H1 (cell line): Measurements from ENCODE around the gene SPRR1A. TPM values are rescaled to one million over a fixed set of nuclear protein-coding genes. Genes with fewer than 3 reads are reported as not detected.

Source experiments
- CTCF ChIA-PET: fragments of 300-600 bp; sonication (Branson Sonifier 250); formaldehyde crosslinking; loops from one replicate; lab custom pipeline; 2021; ENCODE audit not compliant: partially characterized antibody; lab: Charles Lee
- POLR2A ChIA-PET: fragments of 300-600 bp; sonication (Branson Sonifier 250); formaldehyde crosslinking; loops from one replicate; lab custom pipeline; 2021; ENCODE audit warnings: inconsistent platforms; ENCODE audit not compliant: partially characterized antibody; lab: Charles Lee
- DNase-seq, 2 experiments: peaks; one replicate each; pipeline versions ENCODE4 v3.0.0 to v3.0.0-alpha.2; 2010 to 2022; ENCODE audit warnings: low spot score in 2 of 2, low read depth in 1 of 2, mixed read lengths in 1 of 2
- FAIRE-seq: peaks from 2 replicates; lab custom pipeline; 2011; peaks lifted over from hg19 to GRCh38; lab: Jason Lieb, UNC
- H2AFZ ChIP-seq: 2 replicates; pipeline ENCODE4 v1.8.1; 2012; ENCODE audit warnings: low read length, inconsistent platforms
- H2AK5ac ChIP-seq: 2 replicates; pipeline ENCODE4 v1.6.1; 2013; ENCODE audit warnings: low read depth, low read length
- H2BK120ac ChIP-seq: replicated peaks from 2 replicates; pipeline ENCODE3; 2013; ENCODE audit warnings: low read depth, low read length, inconsistent platforms
- H2BK12ac ChIP-seq: 2 replicates; pipeline ENCODE4 v1.6.1; 2013; ENCODE audit warnings: low read depth, low read length
- H2BK15ac ChIP-seq: 2 replicates; pipeline ENCODE4 v1.6.1; 2013; ENCODE audit warnings: low read length
- H2BK20ac ChIP-seq: 2 replicates; pipeline ENCODE4 v1.6.1; 2013; ENCODE audit warnings: low read length
- H2BK5ac ChIP-seq: 2 replicates; pipeline ENCODE4 v1.6.1; 2013; ENCODE audit warnings: low read depth, low read length
- H3K14ac ChIP-seq: 2 replicates; pipeline ENCODE4 v1.6.1; 2013; ENCODE audit warnings: inconsistent platforms; ENCODE audit not compliant: insufficient read length
- H3K18ac ChIP-seq: 2 replicates; pipeline ENCODE4 v1.6.1; 2013; ENCODE audit warnings: low read length; ENCODE audit errors: extremely low read depth
- H3K23ac ChIP-seq: 2 replicates; pipeline ENCODE4 v1.6.1; 2013; ENCODE audit warnings: inconsistent platforms; ENCODE audit not compliant: insufficient read length
- H3K23me2 ChIP-seq: 2 replicates; pipeline ENCODE4 v1.6.1; 2013; ENCODE audit warnings: low read depth, low read length
- H3K27ac ChIP-seq: 2 replicates; pipeline ENCODE4 v1.6.1; 2011; ENCODE audit warnings: low read depth, low read length, inconsistent platforms
- H3K27me3 ChIP-seq, 4 experiments: replicated peaks in 1 of 4; 1 replicate in 1 of 4; 2 replicates in 3 of 4; pipeline versions ENCODE4 v1.6.1 to v1.8.1; 2011 to 2013; ENCODE audit warnings: low read length in 3 of 4, mild to moderate bottlenecking in 3 of 4, inconsistent platforms in 2 of 4, mixed read lengths in 2 of 4, moderate library complexity in 1 of 4; ENCODE audit not compliant: control insufficient read depth in 3 of 4, insufficient read depth in 3 of 4; ENCODE audit errors: extremely low read depth in 1 of 4
- H3K36me3 ChIP-seq, 4 experiments: 2 replicates each; pipeline versions ENCODE4 v1.6.1 to v1.8.1; 2011 to 2013; ENCODE audit warnings: mild to moderate bottlenecking in 4 of 4, low read length in 3 of 4, moderate library complexity in 2 of 4, control low read depth in 1 of 4, inconsistent platforms in 1 of 4; ENCODE audit not compliant: insufficient read depth in 4 of 4, control insufficient read depth in 2 of 4
- H3K4ac ChIP-seq: replicated peaks from 2 replicates; pipeline ENCODE3; 2013; ENCODE audit warnings: low read length, low read depth, mixed read lengths, inconsistent platforms; ENCODE audit not compliant: insufficient read length
- H3K4me1 ChIP-seq, 4 experiments: replicated peaks in 1 of 4; 1 replicate in 1 of 4; 2 replicates in 3 of 4; pipeline versions ENCODE4 v1.6.1 to v1.8.1; 2011 to 2013; ENCODE audit warnings: low read length in 3 of 4, inconsistent platforms in 2 of 4, mixed read lengths in 1 of 4; ENCODE audit not compliant: insufficient read depth in 4 of 4, control insufficient read depth in 3 of 4
- H3K4me2 ChIP-seq, 2 experiments: 2 replicates each; pipeline versions ENCODE4 v1.6.1 to v1.8.1; 2011 to 2013; ENCODE audit warnings: low read depth in 2 of 2, low read length in 2 of 2, control low read depth in 1 of 2, inconsistent platforms in 1 of 2, mild to moderate bottlenecking in 1 of 2; ENCODE audit not compliant: insufficient read depth in 1 of 2
- H3K4me3 ChIP-seq, 4 experiments: fragments of 200-600, 300-600 bp in 1 of 4; sonication (generic), shearing (Covaris generic), sonication (Bioruptor Twin) in 1 of 4; 2 replicates each; pipeline versions ENCODE4 v1.5.1 to v1.8.1; 2011 to 2016; ENCODE audit warnings: low read length in 4 of 4, low read depth in 3 of 4, control low read depth in 2 of 4, inconsistent platforms in 2 of 4, mild to moderate bottlenecking in 2 of 4, mixed read lengths in 1 of 4, moderate library complexity in 1 of 4; ENCODE audit not compliant: insufficient read depth in 2 of 4; ENCODE audit errors: extremely low read depth in 1 of 4
- H3K56ac ChIP-seq: replicated peaks from 2 replicates; pipeline ENCODE3; 2013; ENCODE audit warnings: low read depth, mild to moderate bottlenecking, mixed read lengths, low read length, inconsistent platforms; ENCODE audit not compliant: insufficient read length
- H3K79me1 ChIP-seq: 2 replicates; pipeline ENCODE4 v1.6.1; 2013; ENCODE audit warnings: low read depth, low read length, control low read depth
- H3K79me2 ChIP-seq, 2 experiments: 2 replicates each; pipeline versions ENCODE4 v1.6.1 to v1.8.1; 2012 to 2013; ENCODE audit warnings: low read length in 2 of 2, mild to moderate bottlenecking in 2 of 2, inconsistent platforms in 1 of 2; ENCODE audit not compliant: insufficient read depth in 2 of 2, control insufficient read depth in 1 of 2
- H3K9ac ChIP-seq, 4 experiments: replicated peaks in 1 of 4; 1 replicate in 1 of 4; 2 replicates in 3 of 4; pipeline versions ENCODE4 v1.6.1 to v1.8.1; 2011 to 2013; ENCODE audit warnings: low read depth in 3 of 4, low read length in 3 of 4, control low read depth in 2 of 4, mild to moderate bottlenecking in 2 of 4, moderate library complexity in 2 of 4, inconsistent platforms in 1 of 4; ENCODE audit errors: extremely low read depth in 1 of 4
- H3K9me3 ChIP-seq, 2 experiments: 2 replicates each; pipeline versions ENCODE4 v1.6.1 to v1.8.1; 2012 to 2013; ENCODE audit warnings: mild to moderate bottlenecking in 2 of 2, moderate library complexity in 2 of 2, control low read depth in 1 of 2, inconsistent platforms in 1 of 2, low read depth in 1 of 2, low read length in 1 of 2, mixed read lengths in 1 of 2; ENCODE audit not compliant: insufficient read depth in 2 of 2
- H4K20me1 ChIP-seq, 2 experiments: replicated peaks in 1 of 2; 2 replicates each; pipeline versions ENCODE3 to v1.8.1; 2011 to 2013; ENCODE audit warnings: inconsistent platforms in 2 of 2, low read length in 2 of 2, mild to moderate bottlenecking in 1 of 2; ENCODE audit not compliant: insufficient read depth in 2 of 2, control insufficient read depth in 1 of 2
- H4K5ac ChIP-seq: 2 replicates; pipeline ENCODE4 v1.6.1; 2013; ENCODE audit warnings: low read length, low read depth, mixed read lengths, inconsistent platforms; ENCODE audit not compliant: insufficient read length
- H4K8ac ChIP-seq: 2 replicates; pipeline ENCODE4 v1.8.0; 2013; ENCODE audit warnings: mild to moderate bottlenecking, moderate library complexity, low read length, inconsistent platforms; ENCODE audit not compliant: insufficient read depth; ENCODE audit errors: extremely low read depth
- H4K91ac ChIP-seq: replicated peaks from 2 replicates; pipeline ENCODE3; 2013; ENCODE audit warnings: low read length, mixed read lengths, inconsistent platforms; ENCODE audit not compliant: insufficient read length
- ASH2L ChIP-seq: fragments of 200-600, 300-600 bp; sonication (generic); IDR thresholded peaks from one replicate; pipeline ENCODE4 v1.7.1; 2017; ENCODE audit warnings: low read length
- BCL11A ChIP-seq, 2 experiments: IDR thresholded peaks; one replicate each; pipeline ENCODE4 v1.6.1; 2011; ENCODE audit warnings: low read depth in 2 of 2, low read length in 2 of 2, mild to moderate bottlenecking in 2 of 2
- CTCF ChIP-seq, 3 experiments: IDR thresholded peaks; 1 replicate in 2 of 3; 2 replicates in 1 of 3; pipeline versions ENCODE4 v1.5.1 to v1.6.1; 2011; ENCODE audit warnings: low read length in 3 of 3, mild to moderate bottlenecking in 3 of 3, inconsistent platforms in 2 of 3, low read depth in 1 of 3, moderate library complexity in 1 of 3; ENCODE audit not compliant: insufficient read depth in 1 of 3; ENCODE audit errors: control extremely low read depth in 1 of 3
- JUND ChIP-seq: IDR thresholded peaks from 2 replicates; pipeline ENCODE4 v1.6.1; 2011; ENCODE audit warnings: mild to moderate bottlenecking, improper control_type of control experiment, low read length
- KDM1A ChIP-seq: fragments of 200-600, 300-600 bp; sonication (generic); IDR thresholded peaks from 2 replicates; pipeline ENCODE4 v1.7.1; 2016; ENCODE audit warnings: mild to moderate bottlenecking, low read length, borderline replicate concordance
- NANOG ChIP-seq: IDR thresholded peaks from 2 replicates; pipeline ENCODE4 v1.6.1; 2011; ENCODE audit warnings: low read length, low read depth, mild to moderate bottlenecking, inconsistent platforms; ENCODE audit not compliant: insufficient read depth, poor library complexity, severe bottlenecking
- POLR2A ChIP-seq, 2 experiments: IDR thresholded peaks; 1 replicate in 1 of 2; 2 replicates in 1 of 2; pipeline ENCODE4 v1.6.1; 2011; ENCODE audit warnings: low read depth in 2 of 2, low read length in 2 of 2, mild to moderate bottlenecking in 2 of 2; ENCODE audit errors: control extremely low read depth in 1 of 2
- SIN3A ChIP-seq, 2 experiments: IDR thresholded peaks in 1 of 2; conservative IDR thresholded peaks in 1 of 2; 2 replicates each; pipeline ENCODE4 v1.6.1; 2011 to 2012; ENCODE audit warnings: low read length in 2 of 2, improper control_type of control experiment in 1 of 2, low read depth in 1 of 2, mild to moderate bottlenecking in 1 of 2
- TAF7 ChIP-seq: optimal IDR thresholded peaks from 2 replicates; pipeline ENCODE3; 2011; ENCODE audit warnings: low read depth, mild to moderate bottlenecking, inconsistent platforms, low read length, moderate library complexity, borderline replicate concordance
- YY1 ChIP-seq: IDR thresholded peaks from 2 replicates; pipeline ENCODE4 v1.6.1; 2011; ENCODE audit warnings: low read depth, mild to moderate bottlenecking, low read length
- WGBS, 2 experiments: shearing (Covaris generic) in 1 of 2; methylation state at CpG; one replicate each; pipeline versions ENCODE4 v1.1.6 to v1.1.7; 2013 to 2015; ENCODE audit warnings: low lambda C conversion rate in 2 of 2, mixed read lengths in 2 of 2, inconsistent platforms in 1 of 2, low coverage in 1 of 2, missing lambda C conversion rate in 1 of 2; ENCODE audit not compliant: insufficient replicate concordance in 2 of 2, insufficient coverage in 1 of 2, insufficient read length in 1 of 2; ENCODE audit errors: extremely low coverage in 1 of 2, missing lambda C conversion rate in 1 of 2; 5-methylcytosine and 5-hydroxymethylcytosine counted together
- polyA plus RNA-seq, 7 experiments: library from polyadenylated mRNA; depleted of rRNA in 3 of 7; stranded (reverse) in 5 of 7; unstranded in 2 of 7; fragments of >200 nt in 5 of 7; fragments of 200-250 nt in 2 of 7; gene quantifications; 1 replicate in 5 of 7; 2 replicates in 1 of 7; 4 replicates in 1 of 7; pipeline versions ENCODE4 v1.2.1 to v1.2.3, GENCODE V29; 2011 to 2013; ENCODE audit warnings: missing spikeins in 2 of 7, mixed read lengths in 2 of 7
- total RNA-seq: library from RNA; stranded (reverse); fragmentation: NEBNext Ultra II Directional; extraction: Animal tissue kit (Norgen Biotek cat#: 25700); gene quantifications from 2 replicates; pipeline ENCODE4 v1.2.1, GENCODE V29; 2021
- TF ChIP-seq, protein P1 (sequence below): IDR thresholded peaks from 2 replicates; pipeline ENCODE4 v1.6.1; 2011; ENCODE audit warnings: low read length, improper control_type of control experiment

Gene SPRR1A
- total and polyA plus RNA-seq, 2 of the 8 experiments (the other 6 are each of a cell fraction or from before 2014, with no cell fraction given): not detected

DNA sequence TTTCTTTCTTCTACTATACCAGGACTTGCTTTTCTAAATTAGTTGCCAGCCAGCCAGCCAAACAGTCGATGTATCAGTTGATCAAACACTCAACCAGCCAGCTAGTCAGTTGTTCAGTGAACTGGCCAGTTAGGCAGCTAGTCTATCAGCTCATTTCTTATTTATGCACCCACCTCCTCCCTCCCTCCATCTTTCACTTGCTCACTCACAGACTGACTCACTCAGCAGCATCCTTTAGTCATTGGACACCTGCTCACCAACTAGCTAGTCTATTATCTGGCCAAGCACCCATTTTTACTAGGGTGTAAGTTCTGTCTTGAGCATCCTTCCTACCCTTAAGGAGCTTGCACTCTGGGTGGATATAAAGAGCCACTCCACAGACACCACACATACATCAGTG is 19.3 kb upstream of the SPRR1A start:
- H3K23ac ChIP-seq: no peak overlapping the region
- H2AFZ ChIP-seq: no peak overlapping the region
- H3K9me3 ChIP-seq: no peaks in the 10 kb centered on the region
- H3K79me1 ChIP-seq: no peaks in the 10 kb centered on the region
- no peaks in the 10 kb centered on the region for H3K79me2 ChIP-seq
- no peak overlapping the region for H2BK12ac ChIP-seq
- FAIRE-seq (no peak), DNase-seq (no peak)
- ChIA-PET POLR2A (no interaction called here), CTCF (interaction anchor here (1.1 to 7.9 kb wide), 4 partner anchors 9 to 257 kb away, joined by 3 to 114 read pairs (median 5); no protein-coding TSS in a partner anchor)
- H2BK120ac ChIP-seq: no peak overlapping the region
- H4K8ac ChIP-seq: no peak overlapping the region
- no peaks in the 10 kb centered on the region for H4K20me1 ChIP-seq
- no peak overlapping the region for H3K4me3 ChIP-seq
- H2AK5ac ChIP-seq: no peak overlapping the region
- H3K9ac ChIP-seq: no peak overlapping the region
- no peak overlapping the region for H3K4ac ChIP-seq
- H3K27ac ChIP-seq: no peak overlapping the region
- H3K18ac ChIP-seq: no peak overlapping the region
- H2BK20ac ChIP-seq: no peak overlapping the region
- no peak overlapping the region for H3K14ac ChIP-seq
- H2BK15ac ChIP-seq: no peak overlapping the region
- no peak overlapping the region for H3K56ac ChIP-seq
- H3K23me2 ChIP-seq: no peaks in the 10 kb centered on the region
- 76% methylated on average over 1 of the region's 1 CpG; no CpG with 5 or more reads in 1 of the 2 experiments for WGBS, 2 experiments
- no peak overlapping the region for H2BK5ac ChIP-seq
- no peaks in the 10 kb centered on the region for H3K36me3 ChIP-seq
- H4K5ac ChIP-seq: no peak overlapping the region
- no peak overlapping the region for H3K4me2 ChIP-seq
- no peaks in the 10 kb centered on the region for H3K4me1 ChIP-seq
- H4K91ac ChIP-seq: no peak overlapping the region
- H3K27me3 ChIP-seq: no peaks in the 10 kb centered on the region
- TF ChIP-seq TAF7 (no peak), SIN3A (conservative IDR thresholded peaks at IDR 0.05 in 1 of 2, IDR thresholded peaks at IDR 0.05 in 1 of 2; ENCODE audit: low read depth in 1 of 2, low read length in 2 of 2) (no peak), KDM1A (no peak), YY1 (no peak), BCL11A (IDR thresholded peaks at IDR 0.05; ENCODE audit: low read depth in 2 of 2, low read length in 2 of 2) (no peak), CTCF (IDR thresholded peaks at IDR 0.05; ENCODE audit: control extremely low read depth in 1 of 3, insufficient read depth in 1 of 3, low read depth in 1 of 3, low read length in 3 of 3) (no peak), NANOG (no peak), ASH2L (no peak), JUND (no peak), POLR2A (IDR thresholded peaks at IDR 0.05; ENCODE audit: control extremely low read depth in 1 of 2, low read depth in 2 of 2, low read length in 2 of 2) (no peak)
- TF ChIP-seq, protein P1, sequence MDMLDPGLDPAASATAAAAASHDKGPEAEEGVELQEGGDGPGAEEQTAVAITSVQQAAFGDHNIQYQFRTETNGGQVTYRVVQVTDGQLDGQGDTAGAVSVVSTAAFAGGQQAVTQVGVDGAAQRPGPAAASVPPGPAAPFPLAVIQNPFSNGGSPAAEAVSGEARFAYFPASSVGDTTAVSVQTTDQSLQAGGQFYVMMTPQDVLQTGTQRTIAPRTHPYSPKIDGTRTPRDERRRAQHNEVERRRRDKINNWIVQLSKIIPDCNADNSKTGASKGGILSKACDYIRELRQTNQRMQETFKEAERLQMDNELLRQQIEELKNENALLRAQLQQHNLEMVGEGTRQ: no peak
